Mucosa of descending colon (tissue), 3 donors: ENCODE measurements around the gene DDR2. TPM values are rescaled to one million over a fixed set of nuclear protein-coding genes. Genes with fewer than 3 reads are reported as not detected.

Experiments used
- ATAC-seq: fragments of 200-7000 bp; cut with Tn5 transposase; one replicate; pipeline ENCODE4 v1.9.1; 2020; ENCODE audit warnings: mild to moderate bottlenecking, moderate library complexity
- DNase-seq, 3 donors: peaks; one replicate each; pipeline ENCODE4 v3.0.0-alpha.2; 2020
- H3K36me3 ChIP-seq: fragments of 200-600 bp; one replicate; pipeline ENCODE4 v1.8.0; 2021; ENCODE audit warnings: low read depth, mild to moderate bottlenecking
- H3K4me1 ChIP-seq: fragments of 200-600 bp; one replicate; pipeline ENCODE4 v1.8.0; 2021; ENCODE audit warnings: low read depth, mild to moderate bottlenecking
- H3K4me3 ChIP-seq: fragments of 200-600 bp; one replicate; pipeline ENCODE4 v1.8.0; 2021; ENCODE audit warnings: mild to moderate bottlenecking
- H3K9me3 ChIP-seq: fragments of 200-600 bp; one replicate; pipeline ENCODE4 v1.8.0; 2021; ENCODE audit warnings: mild to moderate bottlenecking
- CTCF ChIP-seq: fragments of 200-600 bp; IDR thresholded peaks from one replicate; pipeline ENCODE4 v1.8.0; 2022; ENCODE audit warnings: antibody characterized with exemption, mild to moderate bottlenecking
- intact Hi-C, 2 donors: fragments of 100-400 bp; cut with DNase I in 1 of 2; cut with micrococcal nuclease in 1 of 2; formaldehyde crosslinking; loops; one replicate each; pipeline versions ENCODE4 v1.11.0 to v1.11.1; 2022; cut with DNase I, micrococcal nuclease
- total RNA-seq, 3 donors: library from RNA; stranded (reverse); fragmentation: NEBNext Ultra II Directional in 2 of 3; extraction: Animal tissue kit (Norgen Biotek cat#: 25700) in 2 of 3; gene quantifications; one replicate each; pipeline versions ENCODE4 v1.2.1 to v1.2.4, GENCODE V29; 2021 to 2023
- donor health status: DM: no; HTN: no; CAD: no; lungs with moderate emphysema.
- donor health status: DM: no; HTN: no; CAD: no.
- donor health status: DM: no; HTN: yes; CAD: no.

The DDR2 gene
- total RNA-seq, 3 donors from 2014 or later, result 13.3 to 203 (median 28.0) TPM

DNA sequence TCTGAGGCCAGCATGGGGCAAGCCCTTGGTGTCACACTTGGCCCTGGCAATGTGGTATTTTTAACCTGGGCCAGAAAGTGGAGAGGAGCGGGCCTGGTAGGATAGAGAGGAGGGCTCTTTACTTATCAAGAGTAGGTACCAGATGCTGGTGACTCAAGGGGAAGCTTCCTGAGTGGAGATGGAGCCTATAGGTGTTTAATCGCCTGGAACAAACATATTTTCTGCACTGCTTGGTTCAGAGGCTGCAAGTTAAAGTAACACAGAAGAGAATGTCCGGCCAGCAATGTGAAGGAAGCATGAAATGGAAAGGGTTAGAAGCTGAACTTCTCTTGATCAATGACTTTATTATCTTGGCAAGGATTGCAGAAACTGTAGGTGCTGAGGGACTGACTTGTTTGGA, 74.3 kb downstream of the DDR2 start:
- Histone ChIP-seq H3K4me1 (no peaks in the 10 kb centered on the region), H3K4me3 (no peak overlapping the region), H3K36me3 (no peaks in the 10 kb centered on the region), H3K9me3 (no peaks in the 10 kb centered on the region)
- no peak for ATAC-seq
- TF ChIP-seq CTCF, result no peak
- intact Hi-C loops, result no loop called here
- no peak for DNase-seq

GRCh38 chr1:162708286-162708685, 76.0 kb downstream of the DDR2 start:
- Histone ChIP-seq H3K4me1 (no peaks in the 10 kb centered on the region), H3K9me3 (no peaks in the 10 kb centered on the region), H3K36me3 (no peaks in the 10 kb centered on the region), H3K4me3 (no peak overlapping the region)
- DNase-seq (no peak), ATAC-seq (no peak)
- intact Hi-C loops, result no loop called here
- TF ChIP-seq CTCF, result no peak

- intact Hi-C loops, result no loop called here
- TF ChIP-seq CTCF, result no peak
- DNase-seq (no peak), ATAC-seq (no peak)
- Histone ChIP-seq H3K4me1 (no peaks in the 10 kb centered on the region), H3K9me3 (no peaks in the 10 kb centered on the region), H3K4me3 (no peak overlapping the region), H3K36me3 (no peaks in the 10 kb centered on the region)
Observed at GRCh38 chr1:162709132-162709860, 77.0 kb downstream of the DDR2 start.

- intact Hi-C loops, result no loop called here
- Histone ChIP-seq H3K4me3 (no peak overlapping the region), H3K9me3 (no peaks in the 10 kb centered on the region), H3K36me3 (no peaks in the 10 kb centered on the region), H3K4me1 (no peaks in the 10 kb centered on the region)
- no peak for DNase-seq
- no peak for TF ChIP-seq CTCF
- ATAC-seq, result no peak
Observed at GRCh38 chr1:162709870-162710269, 77.6 kb downstream of the DDR2 start.

- DNase-seq (no peak), ATAC-seq (no peak)
- no peaks in the 10 kb centered on the region for H3K4me1 ChIP-seq
- no peak overlapping the region for H3K4me3 ChIP-seq
- no peaks in the 10 kb centered on the region for H3K9me3 ChIP-seq
- TF ChIP-seq CTCF, result no peak
- intact Hi-C loops, result no loop called here
- no peaks in the 10 kb centered on the region for H3K36me3 ChIP-seq
Observed at GRCh38 chr1:162710345-162710744, 78.1 kb downstream of the DDR2 start.
